Endodermal cell (in vitro differentiated cells): ENCODE data around the gene S100A4. TPM values are rescaled to one million over a fixed set of nuclear protein-coding genes. Genes with fewer than 3 reads are reported as not detected.

Source experiments
- DNase-seq: peaks from one replicate; pipeline ENCODE4 v3.0.0-alpha.2; 2017
- H3K27ac ChIP-seq: 2 replicates; pipeline ENCODE4 v1.5.1; 2013; ENCODE audit warnings: mild to moderate bottlenecking, low read depth, low read length, moderate library complexity
- H3K27me3 ChIP-seq: 2 replicates; pipeline ENCODE4 v1.6.1; 2013; ENCODE audit warnings: mild to moderate bottlenecking, low read length, moderate library complexity; ENCODE audit not compliant: insufficient read depth, control insufficient read depth, poor library complexity, severe bottlenecking
- H3K36me3 ChIP-seq: 2 replicates; pipeline ENCODE4 v1.7.0; 2013; ENCODE audit warnings: mild to moderate bottlenecking, low read length, moderate library complexity; ENCODE audit not compliant: control insufficient read depth, insufficient read depth
- H3K4me1 ChIP-seq: one replicate; pipeline ENCODE4 v1.7.0; 2013; ENCODE audit warnings: low read length; ENCODE audit not compliant: control insufficient read depth, insufficient read depth
- H3K4me3 ChIP-seq: 2 replicates; pipeline ENCODE4 v1.5.1; 2013; ENCODE audit warnings: mild to moderate bottlenecking, low read length, moderate library complexity
- H3K9ac ChIP-seq: 2 replicates; pipeline ENCODE4 v1.6.1; 2013; ENCODE audit warnings: mild to moderate bottlenecking, low read length, moderate library complexity; ENCODE audit not compliant: poor library complexity, severe bottlenecking; ENCODE audit errors: extremely low read depth
- H3K9me3 ChIP-seq: 2 replicates; pipeline ENCODE4 v1.6.1; 2013; ENCODE audit warnings: mild to moderate bottlenecking, low read length, moderate library complexity; ENCODE audit not compliant: control insufficient read depth
- H3K27ac Mint-ChIP-seq: 2 replicates; pipeline ENCODE4 v1.8.0; 2020; ENCODE audit warnings: mixed read lengths
- H3K27me3 Mint-ChIP-seq: 2 replicates; pipeline ENCODE4 v1.8.0; 2021; ENCODE audit warnings: mild to moderate bottlenecking, mixed read lengths; ENCODE audit not compliant: insufficient read depth
- H3K36me3 Mint-ChIP-seq: 2 replicates; pipeline ENCODE4 v1.8.0; 2020; ENCODE audit warnings: low read depth, mixed read lengths
- H3K4me1 Mint-ChIP-seq: 2 replicates; pipeline ENCODE4 v1.8.0; 2020; ENCODE audit warnings: mixed read lengths
- H3K4me3 Mint-ChIP-seq: 2 replicates; pipeline ENCODE4 v1.8.0; 2020; ENCODE audit warnings: mild to moderate bottlenecking, moderate library complexity, mixed read lengths
- H3K9me3 Mint-ChIP-seq: 2 replicates; pipeline ENCODE4 v1.8.0; 2020; ENCODE audit warnings: mild to moderate bottlenecking, mixed read lengths
- CTCF ChIP-seq: fragments of 200-600 bp; sonication (generic); conservative IDR thresholded peaks from 2 replicates; pipeline ENCODE4 v1.5.0; 2021; ENCODE audit warnings: antibody characterized with exemption, mild to moderate bottlenecking
- WGBS, 2 experiments: methylation state at CpG; one replicate each; pipeline versions ENCODE4 v1.1.5 to v1.1.7; 2013; ENCODE audit warnings: missing lambda C conversion rate in 2 of 2, mixed read lengths in 1 of 2; ENCODE audit not compliant: insufficient coverage in 1 of 2, insufficient read length in 1 of 2; 5-methylcytosine and 5-hydroxymethylcytosine counted together
- total RNA-seq, 2 donors: library from RNA; stranded (reverse); fragmentation: NEBNext Ultra II Directional in 1 of 2; extraction: Animal tissue kit (Norgen Biotek cat#: 25700) in 1 of 2; gene quantifications; 2 replicates in 1 of 2; 3 replicates in 1 of 2; pipeline ENCODE4 v1.2.1, GENCODE V29; 2021

S100A4 gene
- total RNA-seq, 2 donors from 2014 or later = 4.9 to 6.2 TPM

DNA sequence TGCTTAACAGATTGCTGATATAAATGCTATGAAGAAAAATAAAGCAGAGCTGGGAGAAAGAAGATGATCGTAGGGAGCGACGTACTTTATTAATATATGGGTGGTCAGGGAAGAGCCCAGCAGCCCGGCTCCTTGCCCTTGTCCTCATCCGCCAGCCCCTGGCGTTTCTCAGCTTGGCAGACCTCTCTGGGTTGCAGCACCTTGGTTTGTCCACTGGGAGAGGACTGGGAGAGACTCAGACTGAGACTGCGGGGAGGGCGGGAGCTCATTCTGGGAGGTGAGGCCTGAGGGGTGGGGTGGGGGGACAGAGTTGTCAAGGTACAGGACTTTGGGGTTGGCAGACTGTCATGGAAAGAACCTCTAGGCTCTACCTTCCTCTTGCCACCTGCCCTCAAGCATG lies 6.7 kb upstream of the S100A4 start:
- Mint-ChIP-seq H3K9me3 (no peaks in the 10 kb centered on the region), H3K27me3 (peaks cover 5% of the 10 kb centered on the region), H3K4me1 (peaks cover 3% of the 10 kb centered on the region), H3K36me3 (no peaks in the 10 kb centered on the region), H3K27ac (no peak overlapping the region), H3K4me3 (no peak overlapping the region)
- peak; percentile 72 for DNase-seq
- Histone ChIP-seq H3K9me3 (no peaks in the 10 kb centered on the region), H3K27me3 (no peaks in the 10 kb centered on the region), H3K27ac (no peak overlapping the region), H3K4me1 (no peaks in the 10 kb centered on the region), H3K36me3 (no peaks in the 10 kb centered on the region), H3K4me3 (no peak overlapping the region), H3K9ac (no peak overlapping the region)
- WGBS, 2 experiments = 88 to 89% methylated on average over 3 to 8 of the region's 8 CpGs
- peak; percentile 53 for TF ChIP-seq CTCF

GRCh38 chr1:153550827-153551500 lies 5.4 kb upstream of the S100A4 start:
- Histone ChIP-seq H3K36me3 (no peaks in the 10 kb centered on the region), H3K4me1 (no peaks in the 10 kb centered on the region), H3K9me3 (no peaks in the 10 kb centered on the region), H3K27ac (no peak overlapping the region), H3K9ac (no peak overlapping the region), H3K4me3 (no peak overlapping the region), H3K27me3 (no peaks in the 10 kb centered on the region)
- Mint-ChIP-seq H3K4me1 (peaks cover 4% of the 10 kb centered on the region), H3K36me3 (no peaks in the 10 kb centered on the region), H3K4me3 (no peak overlapping the region), H3K27ac (no peak overlapping the region), H3K9me3 (no peaks in the 10 kb centered on the region), H3K27me3 (peaks cover 5% of the 10 kb centered on the region)
- 89 to 93% methylated on average over 8 to 10 of the region's 10 CpGs for WGBS, 2 experiments
- no peak for TF ChIP-seq CTCF
- peak; percentile 34 for DNase-seq

DNA sequence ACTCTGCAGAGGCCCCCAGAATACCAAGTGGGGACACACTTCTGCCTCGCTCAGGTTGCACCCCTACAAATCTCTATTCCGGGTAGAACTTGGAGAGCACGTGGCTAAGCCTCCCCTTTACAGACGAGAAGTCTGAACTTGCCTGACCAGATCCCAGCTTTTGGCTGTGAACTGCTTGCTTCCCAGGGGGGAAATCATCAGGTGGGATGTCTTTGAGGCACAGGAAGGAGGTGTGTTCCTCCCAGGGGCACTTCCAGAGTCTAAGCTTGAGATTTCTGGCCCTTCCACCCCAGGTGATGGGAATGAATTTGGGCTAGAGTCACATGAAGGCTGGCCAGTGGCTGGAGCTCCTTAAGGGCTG lies 4.8 kb upstream of the S100A4 start:
- peaks cover 7% of the 10 kb centered on the region for H3K4me1 Mint-ChIP-seq

More for the DNA sequence above, 4.8 kb upstream of the S100A4 start:
- Mint-ChIP-seq H3K36me3 (no peaks in the 10 kb centered on the region), H3K4me3 (no peak overlapping the region), H3K27ac (no peak overlapping the region), H3K9me3 (no peaks in the 10 kb centered on the region), H3K27me3 (peaks cover 5% of the 10 kb centered on the region)
- TF ChIP-seq CTCF = no peak
- H3K9me3 ChIP-seq = no peaks in the 10 kb centered on the region
- no peak overlapping the region for H3K27ac ChIP-seq
- H3K27me3 ChIP-seq = no peaks in the 10 kb centered on the region
- no peak overlapping the region for H3K9ac ChIP-seq
- H3K4me3 ChIP-seq = no peak overlapping the region
- DNase-seq = peak; percentile 56
- H3K36me3 ChIP-seq = no peaks in the 10 kb centered on the region
- H3K4me1 ChIP-seq = peaks cover under 1% of the 10 kb centered on the region
- WGBS, 2 experiments = 88 to 93% methylated on average over 3 to 4 of the region's 4 CpGs
